HG03558 (cell line): Measurements from ENCODE around the gene ANOS1.

ENCODE experiments used
- ATAC-seq: cut with Tn5 transposase; IDR thresholded peaks from one replicate; pipeline ENCODE4 v1.9.1; 2021; ENCODE audit warnings: moderate number of reproducible peaks; ENCODE audit not compliant: unreplicated experiment; ENCODE audit errors: extremely low read depth

ANOS1 gene

DNA sequence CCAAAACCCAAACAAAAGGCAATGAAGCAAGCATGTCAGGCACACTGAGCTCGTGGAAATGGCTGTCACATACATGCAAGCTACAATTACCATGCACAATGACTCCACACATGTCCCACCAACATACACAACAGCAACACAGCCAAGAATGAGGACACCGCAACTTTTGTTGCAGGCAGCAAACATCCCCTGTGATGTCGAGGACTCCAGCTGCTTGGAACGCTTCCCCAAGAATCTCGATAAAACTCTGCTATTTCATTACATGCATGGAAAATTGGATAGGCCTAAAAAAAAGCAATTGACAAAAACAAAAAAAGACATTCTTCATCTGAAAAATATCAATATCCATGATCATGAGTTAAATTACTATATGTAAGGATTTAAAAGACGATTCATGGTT is 11.8 kb downstream of the ANOS1 start:
- no peak for ATAC-seq

DNA sequence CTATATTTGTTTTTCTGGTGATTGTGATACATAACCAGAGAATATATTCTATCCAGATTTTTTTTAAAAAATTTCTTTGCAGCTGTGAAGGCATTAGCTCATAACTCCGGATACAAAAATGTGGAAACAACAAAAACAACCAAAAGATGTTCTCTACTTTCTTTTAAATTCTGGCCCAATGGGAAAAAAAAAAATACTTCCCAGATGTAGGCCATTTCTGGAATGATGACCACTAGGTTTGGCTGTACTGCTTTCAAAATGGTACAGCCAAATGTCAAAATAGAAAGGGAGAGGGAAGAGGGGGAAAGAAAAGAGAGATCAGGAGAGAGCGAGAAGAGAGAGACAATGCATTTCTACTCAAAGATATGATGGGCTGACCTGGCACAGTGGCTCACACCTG is 14.6 kb downstream of the ANOS1 start:
- no peak for ATAC-seq

GRCh38 chrX:8714164-8714563 is 17.8 kb downstream of the ANOS1 start:
- no peak for ATAC-seq

GRCh38 chrX:8711401-8711800 is 20.5 kb downstream of the ANOS1 start:
- no peak for ATAC-seq

GRCh38 chrX:8704184-8704583 is 27.8 kb downstream of the ANOS1 start:
- ATAC-seq, result no peak

GRCh38 chrX:8692871-8693270 is 39.1 kb downstream of the ANOS1 start:
- no peak for ATAC-seq

- no peak for ATAC-seq
These were observed 42.5 kb downstream of the ANOS1 start for GRCh38 chrX:8689473-8689872.

- no peak for ATAC-seq
These were observed 43.2 kb downstream of the ANOS1 start for GRCh38 chrX:8688776-8689175.

- no peak for ATAC-seq
These were observed 47.6 kb downstream of the ANOS1 start for GRCh38 chrX:8684201-8684965.

- no peak for ATAC-seq
These were observed 48.2 kb downstream of the ANOS1 start for GRCh38 chrX:8683687-8684086.

DNA sequence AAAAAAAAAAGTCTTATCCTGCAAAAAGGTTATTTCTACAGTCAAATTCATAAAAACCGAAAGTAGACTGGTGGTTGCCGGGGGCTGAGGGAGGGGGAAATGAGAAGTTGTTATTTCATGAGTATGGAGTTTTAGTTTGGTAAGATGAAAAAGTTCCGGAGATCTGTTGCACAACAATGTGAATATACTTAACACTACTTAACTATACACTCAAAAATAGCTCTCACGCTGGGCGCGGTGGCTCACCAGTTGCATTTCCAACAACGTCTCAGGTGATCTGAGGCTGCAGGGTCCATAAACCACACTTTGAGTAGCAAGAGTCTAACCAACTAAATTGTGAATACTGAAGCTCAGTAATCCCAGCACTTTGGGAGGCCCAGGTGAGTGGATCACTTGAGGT is 52.4 kb downstream of the ANOS1 start:
- no peak for ATAC-seq

DNA sequence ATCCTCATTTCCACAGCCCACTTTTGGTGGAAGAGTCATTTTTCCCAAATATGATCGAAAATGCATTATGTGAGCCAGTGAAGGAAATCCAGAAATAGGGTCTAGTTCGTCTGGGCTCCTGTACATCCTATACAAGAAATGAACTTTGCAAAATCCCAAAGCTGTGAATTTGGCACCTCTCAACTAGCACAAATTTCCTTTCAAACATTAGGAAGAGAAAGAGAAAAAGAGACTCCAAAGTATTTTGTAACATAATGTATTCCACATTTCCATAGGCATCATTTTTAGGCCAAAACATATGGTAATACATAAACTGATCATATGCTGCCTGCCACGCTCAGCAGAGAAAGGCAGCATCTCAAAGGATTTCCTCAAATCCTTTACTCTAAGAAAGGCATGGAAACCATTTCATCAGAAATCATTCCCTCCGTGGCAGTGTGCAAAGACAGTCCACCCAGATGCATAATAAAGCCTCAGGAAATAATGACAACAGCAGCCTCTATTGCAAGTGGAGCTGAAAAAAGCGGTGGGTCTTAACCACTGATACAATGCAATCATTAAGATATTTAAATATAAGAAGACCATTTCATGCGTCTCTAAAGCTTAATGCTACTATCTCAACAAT is 56.8 kb downstream of the ANOS1 start:
- ATAC-seq, result no peak

GRCh38 chrX:8673201-8673600 is 58.7 kb downstream of the ANOS1 start:
- ATAC-seq, result no peak

GRCh38 chrX:8672176-8672575 is 59.8 kb downstream of the ANOS1 start:
- no peak for ATAC-seq

DNA sequence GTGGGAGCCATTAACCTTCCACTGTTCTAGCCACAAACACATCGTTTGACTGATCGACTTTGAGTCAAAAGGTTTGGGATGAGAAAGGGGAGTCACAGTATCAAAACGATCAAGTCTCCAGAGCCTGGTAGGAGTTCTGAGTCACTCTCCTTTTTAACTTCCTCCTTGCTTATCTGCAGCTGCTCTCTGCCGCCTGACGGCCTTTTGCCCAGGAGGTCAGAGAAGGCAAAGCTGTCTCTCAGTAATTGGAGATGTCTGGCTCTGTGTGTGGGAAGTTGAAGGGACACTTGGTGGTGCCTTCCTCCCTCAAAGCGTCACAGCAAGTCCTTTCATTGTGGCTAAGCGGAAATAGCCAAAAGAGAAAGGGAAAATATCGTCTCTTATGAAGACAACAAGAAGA is 63.1 kb downstream of the ANOS1 start:
- ATAC-seq, result no peak

DNA sequence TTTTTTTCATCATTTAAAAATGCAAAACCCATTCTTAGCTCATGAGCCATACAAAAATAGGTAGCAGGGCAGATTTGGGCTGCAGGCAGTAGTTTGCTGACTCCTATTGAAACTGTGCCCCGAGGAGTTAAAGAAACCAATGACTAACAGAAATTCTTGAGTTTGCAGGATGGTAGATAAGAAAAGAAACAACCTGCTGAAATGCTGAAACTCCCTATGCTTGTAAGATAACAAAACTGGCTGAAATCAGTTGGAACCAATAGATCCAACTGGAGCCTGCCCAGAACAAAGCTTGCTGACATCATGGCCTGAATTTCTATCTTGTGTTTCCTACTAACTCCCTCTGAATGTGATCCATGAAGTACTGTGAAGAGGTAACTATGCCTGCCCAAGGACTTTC is 68.6 kb downstream of the ANOS1 start:
- no peak for ATAC-seq

- ATAC-seq, result no peak
These were observed 74.1 kb downstream of the ANOS1 start for GRCh38 chrX:8657883-8658282.

GRCh38 chrX:8653956-8654355 is 78.0 kb downstream of the ANOS1 start:
- ATAC-seq, result no peak

- ATAC-seq, result no peak
These were observed 82.0 kb downstream of the ANOS1 start for GRCh38 chrX:8649969-8650368.

DNA sequence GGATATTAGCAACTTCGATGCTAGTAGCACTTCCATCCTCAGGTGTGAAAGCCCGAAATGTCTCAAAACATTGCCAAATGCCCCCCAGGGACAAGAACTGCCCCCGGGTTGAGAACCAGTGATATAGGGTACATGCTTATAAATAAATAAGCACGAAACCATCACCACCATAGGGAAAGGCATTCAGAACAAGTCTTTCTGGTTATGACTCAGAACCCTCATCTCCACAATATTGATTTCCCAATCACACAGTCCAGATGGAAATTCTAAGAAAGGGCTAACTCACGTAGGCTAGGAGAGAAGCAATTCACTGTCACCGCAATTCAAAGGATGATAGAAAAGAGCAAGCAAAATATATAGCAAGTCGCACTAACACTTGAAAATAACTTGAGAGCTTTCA is 84.8 kb downstream of the ANOS1 start:
- no peak for ATAC-seq

GRCh38 chrX:8639949-8640475 is 91.9 kb downstream of the ANOS1 start:
- ATAC-seq, result no peak

DNA sequence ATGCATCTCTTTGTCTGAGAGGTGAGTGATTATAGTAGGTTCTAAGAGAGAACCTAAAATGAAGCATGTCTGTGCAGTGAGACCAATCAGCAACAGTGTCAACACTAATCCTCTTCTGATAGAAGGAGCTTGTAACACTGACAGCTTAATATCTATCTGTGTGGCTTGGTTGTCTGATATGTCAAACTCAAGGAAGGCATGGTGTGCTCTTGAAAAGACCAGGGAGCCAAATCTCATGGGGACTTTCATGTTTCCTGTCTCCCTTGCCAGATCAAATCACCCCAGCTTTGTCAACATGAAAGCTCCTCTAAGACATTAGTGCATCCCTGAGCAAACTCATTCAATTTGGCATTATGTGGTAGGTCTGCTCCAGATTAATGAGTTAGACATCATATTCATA is 95.4 kb downstream of the ANOS1 start:
- no peak for ATAC-seq
